Astrocyte of the cerebellum (primary cell): ENCODE results near the gene EBI3.
A peak's percentile ranks its signal among the peaks of the same experiment; 100 is the strongest.

ENCODE experiments used
- DNase-seq: peaks from one replicate; pipeline ENCODE4 v3.0.0-alpha.2; 2011; ENCODE audit warnings: low read depth
- H3K4me3 ChIP-seq: 2 replicates; pipeline ENCODE4 v1.5.1; 2011; ENCODE audit warnings: mild to moderate bottlenecking, low read depth, low read length, moderate library complexity
- in situ Hi-C: cut with HindIII; loops from 2 replicates; pipeline ENCODE4 v1.10.0; 2017; ENCODE audit warnings: low sequenced_read_pairs
- TF ChIP-seq, protein P1 (sequence below): IDR thresholded peaks from 2 replicates; pipeline ENCODE4 v1.5.1; 2012; ENCODE audit warnings: low read length, low read depth, moderate library complexity, mild to moderate bottlenecking; ENCODE audit errors: missing control alignments

The EBI3 gene

DNA sequence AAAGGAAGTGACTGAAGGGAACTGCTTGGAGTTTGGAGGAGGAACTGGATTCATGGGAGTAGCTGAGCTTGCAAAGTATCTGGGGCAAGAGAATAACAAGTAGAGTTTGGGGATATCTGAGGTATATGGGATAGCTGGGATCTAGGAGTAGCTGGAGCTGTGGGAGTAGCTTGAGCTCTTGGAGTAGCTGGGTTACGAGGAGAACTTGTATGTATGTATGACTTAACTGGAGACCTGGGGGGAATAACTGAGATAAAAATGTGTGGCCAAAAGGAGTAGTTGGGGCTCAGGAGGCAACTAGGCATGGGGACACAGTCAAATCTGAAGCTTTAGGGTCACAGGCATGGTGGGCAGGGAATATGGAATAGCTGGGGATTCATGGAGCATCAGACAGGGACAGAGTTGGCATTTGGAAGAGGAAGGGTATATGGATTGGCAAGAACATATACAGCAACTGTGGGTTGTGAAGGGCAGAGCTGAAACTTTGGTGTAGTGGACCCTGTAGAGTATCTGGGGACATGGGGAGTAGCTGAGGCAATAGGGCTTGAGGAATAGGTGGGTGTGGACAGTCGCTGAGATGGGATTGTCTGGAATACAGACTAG is 28.3 kb upstream of the EBI3 start:
- DNase-seq: no peak
- TF ChIP-seq, protein P1, sequence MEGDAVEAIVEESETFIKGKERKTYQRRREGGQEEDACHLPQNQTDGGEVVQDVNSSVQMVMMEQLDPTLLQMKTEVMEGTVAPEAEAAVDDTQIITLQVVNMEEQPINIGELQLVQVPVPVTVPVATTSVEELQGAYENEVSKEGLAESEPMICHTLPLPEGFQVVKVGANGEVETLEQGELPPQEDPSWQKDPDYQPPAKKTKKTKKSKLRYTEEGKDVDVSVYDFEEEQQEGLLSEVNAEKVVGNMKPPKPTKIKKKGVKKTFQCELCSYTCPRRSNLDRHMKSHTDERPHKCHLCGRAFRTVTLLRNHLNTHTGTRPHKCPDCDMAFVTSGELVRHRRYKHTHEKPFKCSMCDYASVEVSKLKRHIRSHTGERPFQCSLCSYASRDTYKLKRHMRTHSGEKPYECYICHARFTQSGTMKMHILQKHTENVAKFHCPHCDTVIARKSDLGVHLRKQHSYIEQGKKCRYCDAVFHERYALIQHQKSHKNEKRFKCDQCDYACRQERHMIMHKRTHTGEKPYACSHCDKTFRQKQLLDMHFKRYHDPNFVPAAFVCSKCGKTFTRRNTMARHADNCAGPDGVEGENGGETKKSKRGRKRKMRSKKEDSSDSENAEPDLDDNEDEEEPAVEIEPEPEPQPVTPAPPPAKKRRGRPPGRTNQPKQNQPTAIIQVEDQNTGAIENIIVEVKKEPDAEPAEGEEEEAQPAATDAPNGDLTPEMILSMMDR: no peak
- H3K4me3 ChIP-seq: no peak overlapping the region
- in situ Hi-C loops: loop anchor here (10.0 to 25.0 kb wide), 3 partner anchors 66 to 214 kb away; partner anchors contain the start of genes EEF2 and ZBTB7A

- no peak for DNase-seq
- no peak overlapping the region for H3K4me3 ChIP-seq
- in situ Hi-C loops: loop anchor here (10.0 to 25.0 kb wide), 3 partner anchors 67 to 214 kb away; partner anchors contain the start of genes EEF2 and ZBTB7A
- TF ChIP-seq, protein P1: no peak
These were observed 27.5 kb upstream of the EBI3 start for GRCh38 chr19:4201798-4202197.

- TF ChIP-seq, protein P1: no peak
- no peak overlapping the region for H3K4me3 ChIP-seq
- in situ Hi-C loops: loop anchor here (10.0 to 25.0 kb wide), 3 partner anchors 72 to 220 kb away; partner anchors contain the start of genes EEF2 and ZBTB7A
- DNase-seq: no peak
These were observed 22.4 kb upstream of the EBI3 start for GRCh38 chr19:4206818-4207484.

- no peak overlapping the region for H3K4me3 ChIP-seq
- TF ChIP-seq, protein P1: peak; percentile 46
- no peak for DNase-seq
- in situ Hi-C loops: loop anchor here (10.0 to 25.0 kb wide), 3 partner anchors 74 to 221 kb away; partner anchors contain the start of genes EEF2 and ZBTB7A
These were observed 20.8 kb upstream of the EBI3 start for GRCh38 chr19:4208385-4209094.

GRCh38 chr19:4210166-4210731 is 19.1 kb upstream of the EBI3 start:
- TF ChIP-seq, protein P1: no peak
- H3K4me3 ChIP-seq: no peak overlapping the region
- in situ Hi-C loops: loop anchor here (25.0 kb wide), 1 partner anchor 223 kb away; the partner anchor contains the start of gene EEF2
- no peak for DNase-seq

DNA sequence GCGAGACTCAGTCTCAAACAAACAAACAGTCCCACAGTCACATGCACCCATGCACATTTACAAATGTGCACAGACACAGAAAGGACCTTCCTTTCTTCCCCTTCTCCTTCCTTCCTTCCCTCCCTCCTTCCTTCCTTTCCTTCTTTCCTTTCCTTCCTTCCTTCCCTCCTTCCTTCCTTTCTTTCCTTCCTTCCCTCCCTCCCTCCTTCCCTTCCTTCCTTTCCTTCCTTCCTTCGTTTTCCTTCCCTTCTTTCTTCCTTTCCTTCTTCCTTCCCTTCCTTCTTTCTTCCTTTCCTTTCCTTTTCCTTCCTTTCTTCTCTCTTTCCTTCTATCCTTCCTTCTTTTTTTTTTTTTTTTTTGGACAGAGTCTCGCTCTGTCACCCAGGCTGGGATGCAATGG is 16.2 kb upstream of the EBI3 start:
- H3K4me3 ChIP-seq: no peak overlapping the region
- DNase-seq: no peak
- in situ Hi-C loops: loop anchor here (25.0 kb wide), 1 partner anchor 226 kb away; the partner anchor contains the start of gene EEF2
- TF ChIP-seq, protein P1: no peak
